Measurements from ENCODE around the gene OR52H1.
"Not testable (repeated sequence)": the region's sequence is repeated elsewhere in the genome, so short reads cannot be mapped to it uniquely, and the experiment has no call there.

The OR52H1 gene

DNA sequence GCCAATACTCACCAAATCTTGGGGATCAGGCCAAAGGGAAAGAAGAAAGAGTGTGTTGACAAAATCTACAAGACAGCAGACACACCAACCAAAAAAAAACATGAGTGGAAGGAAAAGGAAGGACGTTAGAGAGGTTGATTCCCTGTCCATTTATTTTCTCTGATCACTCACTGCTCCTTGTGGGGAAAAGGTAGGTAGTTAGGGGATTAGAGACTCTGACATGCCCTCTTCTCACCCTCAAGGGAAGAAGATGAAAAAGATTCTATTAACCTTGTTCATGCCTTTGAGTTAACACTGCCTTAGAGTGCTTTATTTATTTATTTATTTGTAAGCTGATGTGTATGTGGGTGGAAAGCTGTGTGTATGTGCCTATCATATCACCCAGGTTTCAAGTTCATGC, at the start of gene OR52H1:
TSS of gene OR52H1 (minus strand) at position 101 of the 400 bp plus-strand sequence. CDS start 3,035 bp downstream, outside the sequence.
- no peak for DNase-seq

DNA sequence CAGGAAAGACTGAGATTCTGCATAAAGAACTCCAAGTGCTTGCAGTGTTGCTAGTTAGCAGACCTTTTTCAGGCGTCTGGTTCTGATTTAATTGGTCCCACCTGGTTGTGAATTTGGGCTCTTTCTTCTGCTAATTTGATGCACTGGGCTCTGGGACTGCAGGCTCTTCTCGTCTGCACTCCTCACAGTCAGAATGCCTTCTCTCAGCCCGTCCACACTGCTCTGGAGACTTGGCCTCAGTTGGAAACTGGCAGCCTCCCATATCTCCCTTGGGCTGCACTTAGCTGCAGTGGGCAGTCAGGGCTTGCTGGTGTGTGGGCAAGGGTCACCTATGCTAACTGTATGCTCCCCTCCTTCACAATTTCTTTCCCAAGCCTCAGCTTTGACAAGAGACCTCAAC, 49.6 kb upstream of the OR52H1 start:
- DNase-seq: no peak

DNA sequence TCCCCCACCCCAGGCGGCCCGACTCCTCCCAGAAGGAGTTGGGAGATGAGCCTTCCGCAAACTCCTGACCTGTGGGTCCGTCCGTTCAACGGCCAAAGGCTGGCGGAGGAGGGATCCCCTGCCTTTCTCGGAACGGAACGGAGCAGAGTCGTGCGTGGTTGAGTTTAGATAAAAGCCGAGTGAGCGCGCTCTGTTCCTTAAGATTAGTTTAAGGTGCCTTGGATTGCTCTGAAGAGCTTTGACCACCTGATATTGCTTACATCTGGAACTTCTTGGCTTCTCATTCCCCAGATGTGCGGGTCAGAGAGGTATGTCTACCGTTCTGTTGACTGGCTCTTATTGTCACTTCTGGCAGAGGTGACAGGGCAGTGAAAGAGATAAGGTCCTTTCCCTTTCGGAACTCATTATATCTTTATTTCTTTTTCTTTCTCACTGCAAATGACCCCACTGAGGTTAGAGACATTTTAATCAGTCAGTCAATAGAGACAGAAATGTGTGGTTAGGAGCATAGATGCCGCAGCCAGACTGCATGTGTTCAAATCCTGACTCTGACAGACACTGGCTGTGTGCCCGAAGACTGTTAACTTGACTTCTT, 48.4 kb upstream of the OR52H1 start, which contains the start of gene TRIM6:
TSS of gene TRIM6 (plus strand) at position 31 of the 595 bp plus-strand sequence. CDS start at position 292, 261 bp downstream.
- peak; percentile 74 for DNase-seq

DNA sequence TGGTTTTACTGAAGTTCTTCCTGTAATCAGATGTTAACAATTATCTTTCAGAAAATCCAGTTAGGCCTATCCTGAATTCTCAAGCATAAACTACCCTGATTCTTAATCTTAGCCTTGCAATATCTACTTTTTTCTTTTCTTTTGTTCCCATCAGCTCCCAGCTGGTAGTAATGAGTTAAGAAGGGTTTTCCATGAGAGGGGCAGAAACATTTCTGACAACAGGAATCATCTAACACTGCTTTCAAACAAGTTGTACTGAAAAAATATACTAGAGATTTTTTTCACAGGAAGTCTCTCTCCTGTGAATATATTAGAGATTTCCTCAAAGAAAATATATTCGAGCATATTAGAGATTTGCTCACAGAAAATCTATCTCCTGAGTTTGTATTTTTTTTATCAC, 44.8 kb upstream of the OR52H1 start:
- no peak for DNase-seq

DNA sequence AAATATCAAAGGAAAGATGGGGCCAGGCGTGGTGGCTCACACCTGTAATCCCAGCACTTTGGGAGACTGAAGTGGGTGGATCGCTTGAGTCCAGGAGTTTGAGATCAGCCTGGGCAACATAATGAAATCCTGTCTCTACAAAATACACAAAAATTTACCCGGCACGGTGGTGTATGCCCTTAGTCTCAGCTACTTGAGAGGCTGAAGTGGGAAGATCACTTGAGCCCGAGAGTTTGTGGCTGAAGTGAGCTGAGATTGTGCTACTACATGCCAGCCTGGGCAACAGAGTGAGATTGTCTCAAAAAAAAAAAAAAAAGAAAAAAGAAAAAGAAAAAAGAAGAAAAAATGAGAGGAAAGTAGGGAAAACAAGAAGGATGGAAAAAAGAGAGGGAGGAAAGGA, 44.3 kb upstream of the OR52H1 start:
- DNase-seq: no peak

DNA sequence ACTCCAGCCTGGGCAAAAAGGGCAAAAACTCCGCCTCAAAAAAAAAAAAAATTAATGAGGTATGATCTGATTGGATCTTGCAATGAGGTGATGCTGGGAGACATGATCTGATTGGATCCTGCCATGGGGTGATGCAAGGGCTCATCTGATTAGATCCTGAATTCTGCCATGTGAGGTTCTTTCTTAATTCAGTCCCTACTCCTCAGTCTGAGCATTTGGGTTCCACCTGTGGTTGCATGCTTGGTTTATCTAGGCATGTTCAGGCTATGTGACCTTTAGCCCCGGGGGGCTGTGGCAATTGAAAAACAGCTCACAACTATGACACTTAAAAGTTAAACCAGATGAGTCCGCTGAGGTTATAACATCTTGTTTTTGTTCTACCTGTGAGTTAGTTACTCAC, 43.3 kb upstream of the OR52H1 start:
- no peak for DNase-seq

DNA sequence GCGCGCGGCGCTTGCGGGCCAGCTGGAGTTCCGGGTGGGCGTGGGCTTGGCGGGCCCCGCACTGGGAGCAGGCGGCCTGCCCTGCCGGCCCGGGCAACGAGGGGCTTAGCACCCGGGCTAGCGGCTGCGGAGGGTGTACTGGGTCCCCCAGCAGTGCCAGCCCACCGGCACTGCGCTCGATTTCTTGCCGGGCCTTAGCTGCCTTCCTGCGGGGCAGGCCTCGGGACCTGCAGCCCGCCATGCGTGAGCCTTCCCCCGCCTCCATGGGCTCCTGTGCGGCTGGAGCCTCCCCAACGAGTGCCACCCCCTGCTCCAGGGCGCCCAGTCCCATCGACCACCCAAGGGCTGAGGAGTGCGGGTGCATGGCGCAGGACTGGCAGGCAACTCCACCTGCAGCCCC, 41.6 kb upstream of the OR52H1 start:
- not testable (repeated sequence) for DNase-seq

DNA sequence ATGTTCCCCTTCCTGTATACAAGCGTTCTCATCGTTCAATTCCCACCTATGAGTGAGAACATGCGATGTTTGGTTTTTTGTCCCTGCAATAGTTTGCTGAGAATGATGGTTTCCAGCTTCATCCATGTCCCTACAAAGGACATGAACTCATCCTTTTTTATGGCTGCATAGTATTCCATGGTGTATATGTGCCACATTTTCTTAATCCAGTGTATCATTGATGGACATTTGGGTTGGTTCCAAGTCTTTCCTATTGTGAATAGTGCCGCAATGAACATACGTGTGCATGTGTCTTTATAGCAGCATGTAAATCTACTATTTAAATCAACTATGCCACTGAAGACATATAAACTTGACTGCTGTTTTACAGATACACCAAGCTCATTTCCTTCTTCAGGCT, 36.1 kb upstream of the OR52H1 start:
- DNase-seq: not testable (repeated sequence)

DNA sequence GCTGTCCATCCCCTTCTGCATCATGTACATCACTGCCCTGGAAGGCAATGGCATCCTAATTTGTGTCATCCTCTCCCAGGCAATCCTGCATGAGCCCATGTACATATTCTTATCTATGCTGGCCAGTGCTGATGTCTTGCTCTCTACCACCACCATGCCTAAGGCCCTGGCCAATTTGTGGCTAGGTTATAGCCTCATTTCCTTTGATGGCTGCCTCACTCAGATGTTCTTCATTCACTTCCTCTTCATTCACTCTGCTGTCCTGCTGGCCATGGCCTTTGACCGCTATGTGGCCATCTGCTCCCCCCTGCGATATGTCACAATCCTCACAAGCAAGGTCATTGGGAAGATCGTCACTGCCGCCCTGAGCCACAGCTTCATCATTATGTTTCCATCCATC, 32.7 kb upstream of the OR52H1 start:
- no peak for DNase-seq

DNA sequence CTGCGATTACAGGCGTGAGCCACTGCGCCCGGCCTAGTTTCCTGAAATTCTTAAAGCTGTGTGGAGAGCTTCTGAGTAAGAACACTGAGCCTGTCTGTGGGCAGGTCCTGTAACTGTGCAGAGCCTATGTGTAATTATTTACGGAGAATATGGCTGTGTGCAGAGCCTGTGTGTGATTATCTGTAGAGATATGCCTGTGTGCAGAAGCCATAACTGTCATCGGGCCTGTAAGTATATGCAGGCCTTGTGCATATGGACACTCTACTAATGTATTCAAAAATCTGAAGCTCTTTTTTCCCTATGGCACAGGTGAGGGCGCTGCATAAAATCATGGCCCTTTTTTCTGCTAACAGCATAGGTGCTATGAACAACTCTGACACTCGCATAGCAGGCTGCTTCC, 32.2 kb upstream of the OR52H1 start, which contains the start of gene OR52B6:
TSS of gene OR52B6 (plus strand) at position 301 of the 400 bp plus-strand sequence. CDS start at position 301, 0 bp downstream.
- DNase-seq: no peak

DNA sequence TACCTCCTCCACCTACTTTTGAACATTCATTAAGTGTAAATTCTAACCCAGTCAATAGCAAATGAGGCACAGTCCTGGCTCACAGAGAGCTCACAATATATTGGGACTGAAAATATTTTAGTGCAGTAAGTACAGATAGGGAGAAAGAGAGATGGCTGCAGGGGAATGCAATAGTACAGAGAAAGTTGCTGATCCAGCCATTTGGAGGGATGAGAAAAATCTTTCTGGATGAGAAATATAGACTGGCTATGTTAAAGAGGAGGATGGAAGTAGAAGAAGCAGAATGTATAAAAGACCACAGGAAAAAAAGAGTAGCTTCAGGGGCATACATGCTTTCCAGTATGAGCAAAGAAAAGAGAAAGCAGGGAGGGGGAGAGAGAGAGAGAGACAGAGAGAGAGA, 28.8 kb upstream of the OR52H1 start:
- no peak for DNase-seq

DNA sequence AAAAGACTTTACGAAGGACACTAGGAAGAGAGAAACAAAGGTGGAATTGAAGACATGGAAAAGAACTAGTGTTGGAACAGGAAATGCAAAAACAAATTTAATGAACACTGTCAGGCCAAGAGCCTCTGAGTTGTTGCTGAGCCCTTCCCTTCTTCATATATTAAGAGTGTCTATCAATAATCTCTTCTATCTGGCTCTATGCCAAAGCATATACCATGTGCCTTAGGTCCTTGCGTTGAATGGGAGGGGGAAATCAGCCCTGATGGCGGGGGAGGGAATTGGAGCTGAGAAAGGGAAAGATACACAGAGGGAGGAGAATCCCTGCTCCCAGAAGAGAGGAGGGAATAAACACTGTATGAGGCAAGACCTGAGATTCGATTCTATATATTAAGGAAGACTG, 26.8 kb upstream of the OR52H1 start:
- DNase-seq: no peak

DNA sequence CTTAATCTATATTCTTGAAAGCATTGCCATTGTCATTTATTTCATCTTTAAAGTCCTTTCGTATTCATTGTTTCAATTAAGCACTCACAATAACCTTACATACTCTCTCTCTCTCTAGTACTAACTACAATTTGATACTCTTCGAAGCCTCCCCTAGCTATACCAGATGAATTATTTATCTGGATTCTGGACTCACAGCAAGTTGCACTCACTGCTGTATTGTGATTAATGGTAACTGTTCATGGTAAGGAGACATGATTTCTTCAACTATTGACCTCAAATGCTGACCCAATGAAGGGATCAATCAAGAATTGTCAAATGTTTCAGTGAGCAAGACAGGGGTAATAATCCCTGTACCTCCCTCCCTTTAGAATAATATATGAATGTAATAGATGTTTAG, 26.3 kb upstream of the OR52H1 start:
- DNase-seq: no peak

DNA sequence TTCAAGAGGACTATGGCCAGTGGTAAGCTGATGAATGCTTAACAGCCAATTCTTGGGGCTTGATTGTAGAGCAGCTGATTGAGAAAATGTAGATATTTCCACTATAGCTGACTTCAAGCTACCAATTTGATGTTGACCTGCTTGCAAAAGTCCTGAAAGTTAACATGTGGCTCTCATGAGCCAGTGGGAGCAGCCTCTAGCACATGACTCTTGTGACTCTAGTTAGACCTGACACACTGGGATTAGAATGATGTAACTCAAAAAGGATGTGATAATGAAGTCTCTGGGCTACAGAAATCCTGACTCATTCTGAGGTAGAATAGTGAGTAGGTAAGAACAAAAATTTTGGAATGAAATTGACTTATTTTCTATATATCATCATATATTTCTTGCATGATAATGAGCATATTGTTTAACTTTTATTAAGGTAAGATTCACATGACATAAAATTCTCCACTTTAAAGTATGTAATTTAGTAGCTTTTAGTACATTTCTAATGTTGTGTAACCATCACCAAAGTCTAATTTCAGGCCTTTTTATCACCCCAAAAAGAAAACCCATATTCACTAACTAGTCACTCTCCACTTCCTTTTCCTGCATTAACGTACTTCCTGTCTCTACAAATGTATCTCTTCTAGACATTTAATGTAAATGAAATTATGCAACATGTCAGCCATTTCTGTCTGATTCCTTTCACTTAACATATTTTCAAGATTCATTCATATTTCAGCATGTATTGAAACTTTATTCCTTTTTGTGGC, 16.1 kb upstream of the OR52H1 start:
- DNase-seq: no peak

DNA sequence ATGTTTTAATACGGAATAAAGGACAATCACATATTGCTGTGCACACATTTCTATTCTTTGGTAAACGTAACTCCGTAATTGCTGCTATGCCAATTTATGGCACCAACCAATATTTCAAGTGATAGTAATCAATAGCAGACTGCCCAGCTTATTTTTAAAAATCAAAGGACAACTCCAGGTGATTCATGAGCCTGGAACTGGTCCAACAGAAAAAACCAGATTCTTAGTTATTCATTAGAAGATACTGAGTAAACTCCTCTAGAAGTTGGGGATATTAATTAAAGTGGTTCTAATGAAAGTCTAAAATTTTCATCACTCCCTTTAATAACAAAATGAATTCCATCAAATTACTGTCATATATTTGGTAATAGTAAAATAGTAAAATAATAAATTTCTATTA, 9.4 kb upstream of the OR52H1 start:
- DNase-seq: no peak

DNA sequence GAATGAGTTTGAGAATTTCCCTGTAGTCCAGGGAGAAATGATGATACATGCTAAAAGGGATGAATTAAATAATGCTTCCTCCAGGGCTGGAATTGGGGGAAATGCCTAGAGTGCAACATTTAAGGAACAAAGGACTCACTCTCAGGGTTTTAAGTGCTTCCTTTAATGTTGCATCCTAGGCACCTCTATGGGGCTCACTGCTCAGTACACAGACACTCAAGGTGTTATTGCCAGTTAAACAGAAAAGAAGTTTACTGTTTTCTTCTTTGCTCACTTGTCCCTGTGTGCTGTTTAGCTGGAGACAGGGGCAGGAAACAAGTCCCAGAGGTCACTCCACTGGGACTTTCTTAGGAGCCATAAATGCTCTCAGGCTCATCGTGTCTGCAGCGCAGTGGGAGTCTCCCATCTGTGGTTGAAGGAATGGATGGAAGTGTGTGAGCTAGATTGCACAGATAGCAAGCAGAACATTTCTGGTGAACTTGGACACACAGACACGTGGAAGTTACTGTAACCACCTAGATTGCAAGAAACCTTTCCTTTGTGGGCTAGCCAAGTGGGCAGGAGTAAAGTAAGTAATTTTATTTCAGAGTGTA, 8.4 kb upstream of the OR52H1 start:
- DNase-seq: no peak

DNA sequence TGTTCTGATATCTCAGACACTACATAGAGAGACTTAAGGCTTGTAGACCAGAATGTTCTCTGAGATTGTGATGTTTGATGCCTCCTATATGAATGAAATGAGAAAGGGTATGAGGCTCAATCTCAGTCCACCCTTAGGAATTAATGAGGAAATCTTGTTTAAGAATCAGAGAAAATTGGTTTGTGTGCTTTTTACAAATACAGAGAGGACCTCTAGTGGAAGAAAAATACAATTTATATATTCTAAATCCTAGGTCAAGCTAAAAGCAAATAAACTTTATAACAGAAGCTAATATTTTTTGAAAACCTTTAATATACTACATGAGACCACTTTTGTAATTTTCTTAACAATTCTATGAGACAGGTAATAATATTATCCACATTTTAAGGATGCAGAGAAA, 5.0 kb upstream of the OR52H1 start:
- DNase-seq: peak; percentile 38

DNA sequence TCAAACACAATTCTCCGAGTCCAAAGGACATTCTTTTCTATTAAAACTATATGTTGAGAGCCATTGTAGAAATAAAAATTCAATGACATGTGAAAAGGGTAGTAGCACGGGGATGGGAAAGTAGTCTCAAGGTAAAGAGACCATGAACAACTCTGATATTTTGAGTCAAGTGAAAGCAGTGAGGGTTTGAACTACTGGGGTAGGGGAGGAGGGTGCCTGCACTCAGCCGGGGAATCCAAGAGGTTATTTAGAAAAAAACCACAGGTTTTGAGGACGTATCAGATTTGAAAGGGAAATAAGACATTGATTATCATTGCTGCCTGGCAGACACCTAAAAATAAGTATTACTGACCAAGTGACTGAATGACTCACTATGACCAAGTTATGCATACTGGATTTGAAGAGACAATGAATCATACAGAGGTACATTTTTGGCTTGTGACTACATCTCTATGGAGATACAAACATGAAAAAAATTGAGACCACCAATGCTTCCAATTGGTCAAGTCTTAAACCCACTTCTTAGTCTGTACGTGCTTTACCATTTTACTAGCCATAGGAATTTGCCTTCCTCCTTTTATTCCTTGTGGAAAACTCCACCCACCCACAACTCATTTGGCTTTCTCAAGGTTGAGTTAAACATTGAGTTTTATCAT, 2.2 kb upstream of the OR52H1 start:
- peak; percentile 9 for DNase-seq

DNA sequence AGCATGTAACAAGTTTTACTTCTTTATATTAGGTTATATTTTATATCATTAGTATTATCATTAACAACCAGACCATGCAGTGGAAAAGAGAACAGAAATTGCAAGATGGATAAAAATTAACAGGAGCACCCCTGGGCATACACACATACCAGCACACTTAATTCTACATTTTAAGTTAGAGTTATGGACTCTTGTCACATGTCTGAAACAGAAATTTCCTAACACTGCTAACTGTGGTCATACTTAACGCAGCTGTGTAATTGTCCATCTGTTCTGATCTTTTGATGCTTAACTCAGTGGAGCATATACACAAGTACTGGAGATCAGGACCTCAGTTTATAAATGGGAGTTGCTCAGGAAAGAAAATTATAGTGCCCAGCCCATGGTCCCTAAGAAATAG, 358 bp downstream of the OR52H1 start:
- no peak for DNase-seq

DNA sequence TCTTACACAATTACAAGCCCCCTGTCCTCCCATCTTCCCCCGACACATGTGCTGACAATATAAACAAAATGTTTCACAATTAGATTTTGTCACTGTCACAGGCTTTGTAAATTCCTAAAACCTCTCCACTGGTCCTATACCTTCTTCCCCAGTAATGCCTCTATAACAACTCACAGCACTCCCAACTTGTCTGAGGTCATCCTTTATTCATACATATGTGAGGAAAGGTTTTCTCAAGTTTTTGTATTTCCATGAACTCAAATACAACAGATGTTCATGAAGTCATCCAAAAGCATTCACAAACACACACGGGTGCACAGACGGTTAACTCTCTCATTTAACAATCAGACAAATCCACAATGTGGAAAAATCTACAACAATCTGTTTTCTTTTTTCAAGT, 1.9 kb downstream of the OR52H1 start:
- no peak for DNase-seq

DNA sequence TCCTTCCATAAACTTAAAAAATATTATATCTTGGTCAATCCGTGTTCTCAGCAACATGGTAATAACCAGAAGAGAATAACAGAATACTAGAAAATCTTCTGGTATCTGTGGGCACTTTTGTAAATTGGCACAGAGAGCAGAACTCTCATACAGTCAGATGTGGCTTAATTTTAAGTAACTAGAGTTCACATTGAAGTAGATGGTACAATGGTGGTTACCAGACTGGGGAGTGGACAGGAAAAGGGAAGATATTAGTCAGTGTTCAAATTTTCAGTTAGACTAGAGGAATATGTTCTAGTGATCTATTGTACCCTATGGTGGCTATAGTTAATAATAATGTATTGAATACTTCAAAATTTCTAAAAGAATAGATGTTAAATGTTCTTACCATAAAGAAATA, 6.9 kb downstream of the OR52H1 start:
- DNase-seq: no peak

DNA sequence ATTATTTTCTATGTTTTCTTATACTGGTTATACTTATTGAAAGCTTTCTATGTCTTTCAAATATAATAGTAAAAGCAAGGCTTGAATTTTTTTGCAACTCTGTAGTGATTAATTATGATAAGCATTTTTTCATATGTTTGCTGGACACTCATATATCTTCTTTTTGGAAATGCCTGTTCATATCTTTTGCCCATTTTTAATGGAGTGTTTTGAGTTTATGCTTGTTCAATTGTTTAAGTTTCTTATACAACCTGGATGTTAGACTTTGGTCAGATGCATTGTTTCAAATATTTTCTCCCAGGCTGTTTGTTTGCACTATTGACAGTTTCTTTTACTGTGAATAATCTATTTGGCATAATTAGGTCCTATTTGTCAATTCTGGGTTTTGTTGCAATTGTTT, 11.9 kb downstream of the OR52H1 start:
- DNase-seq: no peak

DNA sequence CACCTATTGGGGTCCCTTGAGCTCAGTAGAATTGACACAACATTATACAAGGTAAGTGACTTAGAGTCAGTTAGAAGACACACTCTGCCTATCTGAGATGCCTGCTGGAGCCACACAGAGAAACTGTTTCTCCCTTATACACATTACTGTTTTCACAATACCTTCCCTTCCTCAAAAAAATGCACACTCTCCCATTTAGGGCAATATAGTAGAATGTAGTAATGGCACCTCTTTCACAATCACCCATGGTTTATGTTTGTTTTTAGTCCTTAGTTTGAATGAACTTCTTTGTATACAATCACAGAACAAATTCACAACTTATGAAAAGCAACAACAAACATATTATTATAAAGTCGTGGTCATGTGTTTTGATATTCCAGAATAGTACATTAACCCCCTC, 14.3 kb downstream of the OR52H1 start:
- no peak for DNase-seq

Data from DMS53 (cell line).